Measurements from ENCODE around the gene TYMS.

- TF ChIP-seq ZNF565 (CRISPR knock-in tag; conservative IDR thresholded peaks at IDR 0.05; ENCODE audit: low read depth) (no peak), ZFP3 (CRISPR knock-in tag; IDR thresholded peaks at IDR 0.05) (no peak), ESRRG (CRISPR knock-in tag; IDR thresholded peaks at IDR 0.05) (no peak), CREB5 (CRISPR knock-in tag; IDR thresholded peaks at IDR 0.05; ENCODE audit: low read depth) (no peak), TOX (CRISPR knock-in tag; IDR thresholded peaks at IDR 0.05; ENCODE audit: borderline replicate concordance) (no peak)
Measured at GRCh38 chr18:682833-683232, 25.4 kb downstream of the TYMS start.
